IPS-NIHi7 (cell line): ENCODE data around the gene IGSF3.
"Not testable (repeated sequence)": the region's sequence is repeated elsewhere in the genome, so short reads cannot be mapped to it uniquely, and the experiment has no call there.

Experiments used
- DNase-seq: peaks from one replicate; pipeline ENCODE4 v3.0.0; 2012; ENCODE audit warnings: mixed read lengths; ENCODE audit errors: extremely low spot score

Gene IGSF3

GRCh38 chr1:116579259-116579875 is 88.2 kb downstream of the IGSF3 start:
- no peak for DNase-seq

- DNase-seq, result no peak
These were observed 89.0 kb downstream of the IGSF3 start for GRCh38 chr1:116578581-116578980.

- DNase-seq, result no peak
These were observed 89.7 kb downstream of the IGSF3 start for GRCh38 chr1:116577759-116578314.

- DNase-seq, result peak; percentile 83
These were observed 92.8 kb downstream of the IGSF3 start for GRCh38 chr1:116574581-116575291.

GRCh38 chr1:116573431-116574095 is 94.0 kb downstream of the IGSF3 start:
- no peak for DNase-seq

- no peak for DNase-seq
These were observed 94.6 kb downstream of the IGSF3 start for GRCh38 chr1:116572771-116573430.

GRCh38 chr1:116572099-116572498 is 95.4 kb downstream of the IGSF3 start:
- DNase-seq, result no peak

- peak; percentile 33 for DNase-seq
These were observed 96.2 kb downstream of the IGSF3 start for GRCh38 chr1:116571215-116571919.

GRCh38 chr1:116570358-116571214 is 96.9 kb downstream of the IGSF3 start, which contains the start of gene CD58:
Gene CD58, minus strand, starts transcription at chr1:116571026. Its CDS starts 54 bp downstream, at chr1:116570972.
- peak; percentile 93 for DNase-seq

- DNase-seq, result peak; percentile 31
These were observed 97.7 kb downstream of the IGSF3 start for GRCh38 chr1:116569776-116570357.

- DNase-seq, result no peak
These were observed 98.2 kb downstream of the IGSF3 start for GRCh38 chr1:116569381-116569670.

- DNase-seq, result no peak
These were observed 98.7 kb downstream of the IGSF3 start for GRCh38 chr1:116568662-116569380.

GRCh38 chr1:116567790-116568661 is 99.5 kb downstream of the IGSF3 start:
- DNase-seq, result no peak

- no peak for DNase-seq
These were observed 102.3 kb downstream of the IGSF3 start for GRCh38 chr1:116565222-116565621.

- no peak for DNase-seq
These were observed 103.1 kb downstream of the IGSF3 start for GRCh38 chr1:116564426-116564825.

- not testable (repeated sequence) for DNase-seq
These were observed 105.1 kb downstream of the IGSF3 start for GRCh38 chr1:116562465-116562864.

- DNase-seq, result no peak
These were observed 106.0 kb downstream of the IGSF3 start for GRCh38 chr1:116561563-116561962.

- no peak for DNase-seq
These were observed 106.6 kb downstream of the IGSF3 start for GRCh38 chr1:116560704-116561490.
